ENCODE data around the gene CKB.

Gene CKB

DNA sequence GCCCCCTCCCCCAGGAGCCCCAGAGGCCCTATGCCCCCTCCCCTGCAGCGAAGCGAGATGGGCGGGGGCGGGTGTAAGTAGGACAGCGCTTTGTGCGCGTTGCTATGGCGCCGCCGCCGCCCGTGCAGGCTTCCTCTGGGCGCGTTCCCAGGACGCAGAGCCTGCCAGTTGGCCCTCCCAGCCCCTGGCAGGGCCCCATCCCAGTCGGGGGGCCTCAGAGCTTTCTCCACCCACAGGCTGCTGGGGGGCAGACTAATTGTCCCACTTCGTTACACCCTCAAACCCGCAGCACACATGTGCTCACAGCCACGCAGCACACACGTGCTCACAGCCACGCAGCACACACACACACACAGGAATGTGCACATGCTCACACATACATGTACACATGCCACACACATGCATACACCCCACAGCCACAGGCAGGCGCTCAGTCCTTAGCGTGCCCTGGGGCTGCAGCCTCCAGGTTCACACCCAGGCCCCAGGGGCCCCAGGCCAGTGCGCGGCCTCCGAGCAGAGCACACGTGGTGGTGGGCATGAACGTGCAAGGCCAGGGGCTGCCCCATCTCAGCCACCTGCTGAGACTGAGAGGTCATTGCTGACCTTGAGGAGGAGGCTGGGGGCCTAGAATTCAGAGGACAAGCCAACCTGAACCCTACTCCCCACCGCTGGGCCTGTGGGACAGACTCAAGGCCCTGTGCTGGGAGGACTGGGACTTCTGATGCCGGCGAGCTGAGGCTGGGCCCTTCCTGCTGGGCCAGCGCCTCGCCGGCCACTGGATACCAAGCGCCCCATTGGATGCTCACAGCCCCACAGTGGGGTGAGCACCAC is 22.0 kb upstream of the CKB start:
- Histone ChIP-seq H3K4me1 (ENCODE audit: low read length) (no peaks in the 10 kb centered on the region), H3K9me3 (replicated peaks; ENCODE audit: insufficient read depth, low read length) (no peaks in the 10 kb centered on the region), H3K36me3 (replicated peaks; ENCODE audit: insufficient read depth, low read length) (no peaks in the 10 kb centered on the region), H3K27me3 (replicated peaks; ENCODE audit: insufficient read depth, low read length) (no peaks in the 10 kb centered on the region), H3K4me3 (ENCODE audit: low read length) (no peak overlapping the region), H3K4me2 (ENCODE audit: low read depth, low read length) (no peak overlapping the region), H3K79me2 (ENCODE audit: low read length) (no peaks in the 10 kb centered on the region), H4K20me1 (ENCODE audit: insufficient read depth, low read length) (no peaks in the 10 kb centered on the region), H3K9ac (ENCODE audit: low read length) (no peak overlapping the region), H3F3A (ENCODE audit: insufficient read depth, low read length) (no peaks in the 10 kb centered on the region), H3K27ac (ENCODE audit: low read length) (no peak overlapping the region), H2AFZ (ENCODE audit: low read length) (no peak overlapping the region), H3K9me2 (replicated peaks; ENCODE audit: insufficient read depth, low read length) (no peaks in the 10 kb centered on the region)
- TF ChIP-seq EZH2 (optimal IDR thresholded peaks at IDR 0.05; ENCODE audit: low read depth, low read length) (no peak), EZH2phosphoT487 (IDR thresholded peaks at IDR 0.05; ENCODE audit: low read length) (no peak)
- TF ChIP-seq, protein P1, sequence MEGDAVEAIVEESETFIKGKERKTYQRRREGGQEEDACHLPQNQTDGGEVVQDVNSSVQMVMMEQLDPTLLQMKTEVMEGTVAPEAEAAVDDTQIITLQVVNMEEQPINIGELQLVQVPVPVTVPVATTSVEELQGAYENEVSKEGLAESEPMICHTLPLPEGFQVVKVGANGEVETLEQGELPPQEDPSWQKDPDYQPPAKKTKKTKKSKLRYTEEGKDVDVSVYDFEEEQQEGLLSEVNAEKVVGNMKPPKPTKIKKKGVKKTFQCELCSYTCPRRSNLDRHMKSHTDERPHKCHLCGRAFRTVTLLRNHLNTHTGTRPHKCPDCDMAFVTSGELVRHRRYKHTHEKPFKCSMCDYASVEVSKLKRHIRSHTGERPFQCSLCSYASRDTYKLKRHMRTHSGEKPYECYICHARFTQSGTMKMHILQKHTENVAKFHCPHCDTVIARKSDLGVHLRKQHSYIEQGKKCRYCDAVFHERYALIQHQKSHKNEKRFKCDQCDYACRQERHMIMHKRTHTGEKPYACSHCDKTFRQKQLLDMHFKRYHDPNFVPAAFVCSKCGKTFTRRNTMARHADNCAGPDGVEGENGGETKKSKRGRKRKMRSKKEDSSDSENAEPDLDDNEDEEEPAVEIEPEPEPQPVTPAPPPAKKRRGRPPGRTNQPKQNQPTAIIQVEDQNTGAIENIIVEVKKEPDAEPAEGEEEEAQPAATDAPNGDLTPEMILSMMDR (IDR thresholded peaks at IDR 0.05; ENCODE audit: low read length), result no peak
- DNase-seq, result no peak

DNA sequence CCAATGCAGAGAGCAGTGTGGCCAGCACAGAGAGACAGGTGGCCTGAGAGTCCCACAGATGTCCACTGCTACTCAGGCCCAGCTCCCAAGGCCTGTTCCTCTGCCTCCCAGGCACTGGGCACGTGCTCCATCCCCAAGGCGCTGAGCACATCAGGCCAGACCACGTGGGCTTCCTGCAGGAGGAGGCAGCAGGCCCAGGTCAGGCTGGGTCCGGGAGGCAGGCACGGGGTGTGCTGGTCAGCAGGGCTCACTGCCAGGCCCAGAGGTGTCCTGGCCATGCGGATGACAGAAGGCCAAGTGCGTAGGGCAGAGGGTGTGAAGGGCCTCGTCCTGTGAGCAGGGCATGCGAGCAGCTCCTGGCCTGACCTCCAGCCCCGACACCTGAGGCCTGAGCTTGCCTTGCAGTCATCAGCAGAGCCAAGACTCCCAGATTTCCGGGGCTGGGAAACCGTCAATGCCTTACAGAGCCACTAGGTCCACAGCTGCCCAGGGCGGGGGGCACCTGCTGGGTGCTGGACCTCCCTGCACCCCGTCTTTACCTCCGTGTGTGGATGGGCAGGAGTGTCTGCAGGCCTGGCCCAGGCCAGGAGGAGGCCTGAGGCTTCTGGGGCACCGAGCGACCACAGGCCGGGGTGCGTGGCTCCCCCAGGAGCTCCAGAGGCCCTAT is 21.2 kb upstream of the CKB start:
- H3K36me3 ChIP-seq (replicated peaks; ENCODE audit: insufficient read depth, low read length), result no peaks in the 10 kb centered on the region
- no peaks in the 10 kb centered on the region for H3K9me3 ChIP-seq (replicated peaks; ENCODE audit: insufficient read depth, low read length)
- no peaks in the 10 kb centered on the region for H3K79me2 ChIP-seq (ENCODE audit: low read length)
- DNase-seq, result no peak
- H3K27ac ChIP-seq (ENCODE audit: low read length), result no peak overlapping the region
- no peaks in the 10 kb centered on the region for H4K20me1 ChIP-seq (ENCODE audit: insufficient read depth, low read length)
- no peaks in the 10 kb centered on the region for H3K4me1 ChIP-seq (ENCODE audit: low read length)
- no peaks in the 10 kb centered on the region for H3F3A ChIP-seq (ENCODE audit: insufficient read depth, low read length)
- H3K9me2 ChIP-seq (replicated peaks; ENCODE audit: insufficient read depth, low read length), result no peaks in the 10 kb centered on the region
- no peak overlapping the region for H2AFZ ChIP-seq (ENCODE audit: low read length)
- no peaks in the 10 kb centered on the region for H3K27me3 ChIP-seq (replicated peaks; ENCODE audit: insufficient read depth, low read length)
- no peak overlapping the region for H3K9ac ChIP-seq (ENCODE audit: low read length)
- no peak overlapping the region for H3K4me3 ChIP-seq (ENCODE audit: low read length)
- no peak overlapping the region for H3K4me2 ChIP-seq (ENCODE audit: low read depth, low read length)
- no peak for TF ChIP-seq EZH2phosphoT487 (IDR thresholded peaks at IDR 0.05; ENCODE audit: low read length)
- no peak for TF ChIP-seq EZH2 (optimal IDR thresholded peaks at IDR 0.05; ENCODE audit: low read depth, low read length)
- TF ChIP-seq, protein P1 (IDR thresholded peaks at IDR 0.05; ENCODE audit: low read length), result no peak

DNA sequence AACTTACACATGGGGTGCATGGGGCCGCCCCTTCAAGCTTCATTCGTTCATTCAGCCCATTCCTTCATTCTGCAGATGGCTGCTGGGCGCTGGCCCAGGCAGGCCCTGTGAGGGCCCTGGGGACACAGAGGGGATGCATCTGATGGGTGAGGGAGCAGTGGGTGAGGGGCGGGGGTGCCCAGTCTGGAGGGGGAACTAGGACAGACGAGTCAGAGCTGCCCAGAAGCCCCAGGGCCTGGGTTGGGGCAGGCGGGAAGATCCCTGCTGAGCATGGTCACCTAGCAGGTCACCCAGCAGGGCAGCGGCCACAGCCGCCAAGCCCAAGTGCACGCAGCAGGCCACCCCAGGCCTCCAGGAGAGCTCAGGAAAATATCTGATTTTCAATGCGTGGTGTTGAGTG is 20.5 kb upstream of the CKB start:
- Histone ChIP-seq H3K36me3 (replicated peaks; ENCODE audit: insufficient read depth, low read length) (no peaks in the 10 kb centered on the region), H3K27me3 (replicated peaks; ENCODE audit: insufficient read depth, low read length) (no peaks in the 10 kb centered on the region), H3K9ac (ENCODE audit: low read length) (no peak overlapping the region), H3K9me2 (replicated peaks; ENCODE audit: insufficient read depth, low read length) (no peaks in the 10 kb centered on the region), H3K4me2 (ENCODE audit: low read depth, low read length) (no peak overlapping the region), H4K20me1 (ENCODE audit: insufficient read depth, low read length) (no peaks in the 10 kb centered on the region), H3K27ac (ENCODE audit: low read length) (no peak overlapping the region), H3F3A (ENCODE audit: insufficient read depth, low read length) (no peaks in the 10 kb centered on the region), H2AFZ (ENCODE audit: low read length) (no peak overlapping the region), H3K4me1 (ENCODE audit: low read length) (no peaks in the 10 kb centered on the region), H3K4me3 (ENCODE audit: low read length) (no peak overlapping the region), H3K9me3 (replicated peaks; ENCODE audit: insufficient read depth, low read length) (no peaks in the 10 kb centered on the region), H3K79me2 (ENCODE audit: low read length) (no peaks in the 10 kb centered on the region)
- DNase-seq, result no peak
- TF ChIP-seq EZH2 (optimal IDR thresholded peaks at IDR 0.05; ENCODE audit: low read depth, low read length) (no peak), EZH2phosphoT487 (IDR thresholded peaks at IDR 0.05; ENCODE audit: low read length) (no peak)
- TF ChIP-seq, protein P1 (IDR thresholded peaks at IDR 0.05; ENCODE audit: low read length), result no peak

Measured in MM.1S (cell line).